ENCODE results near the gene PCYT2.

The PCYT2 gene

GRCh38 chr17:81899514-81900166 is 11.6 kb downstream of the PCYT2 start:
- H3K9ac ChIP-seq (ENCODE audit: low read length): no peak overlapping the region
- H3K27ac ChIP-seq (ENCODE audit: low read length): no peak overlapping the region
- H3K36me3 ChIP-seq (ENCODE audit: control insufficient read depth, low read depth, low read length): peaks cover 27% of the 10 kb centered on the region
- no peak overlapping the region for H3K4me3 ChIP-seq (ENCODE audit: low read length)
- peaks cover 25% of the 10 kb centered on the region for H3K27me3 ChIP-seq (ENCODE audit: control insufficient read depth, insufficient read depth, low read length)
- no peaks in the 10 kb centered on the region for H3K4me1 ChIP-seq (ENCODE audit: control insufficient read depth, low read depth, low read length)
- H3K9me3 ChIP-seq (ENCODE audit: control insufficient read depth, low read depth, low read length): no peaks in the 10 kb centered on the region

- Histone ChIP-seq H3K4me1 (ENCODE audit: control insufficient read depth, low read depth, low read length) (no peaks in the 10 kb centered on the region), H3K27me3 (ENCODE audit: control insufficient read depth, insufficient read depth, low read length) (peaks cover 25% of the 10 kb centered on the region), H3K9me3 (ENCODE audit: control insufficient read depth, low read depth, low read length) (no peaks in the 10 kb centered on the region), H3K9ac (ENCODE audit: low read length) (no peak overlapping the region), H3K4me3 (ENCODE audit: low read length) (no peak overlapping the region), H3K27ac (ENCODE audit: low read length) (no peak overlapping the region), H3K36me3 (ENCODE audit: control insufficient read depth, low read depth, low read length) (peaks cover 27% of the 10 kb centered on the region)
Observed at GRCh38 chr17:81898885-81899284, 12.3 kb downstream of the PCYT2 start.

- peaks cover 25% of the 10 kb centered on the region for H3K27me3 ChIP-seq (ENCODE audit: control insufficient read depth, insufficient read depth, low read length)
- no peak overlapping the region for H3K9ac ChIP-seq (ENCODE audit: low read length)
- peaks cover 27% of the 10 kb centered on the region for H3K36me3 ChIP-seq (ENCODE audit: control insufficient read depth, low read depth, low read length)
- no peak overlapping the region for H3K27ac ChIP-seq (ENCODE audit: low read length)
- H3K4me3 ChIP-seq (ENCODE audit: low read length): no peak overlapping the region
- no peaks in the 10 kb centered on the region for H3K9me3 ChIP-seq (ENCODE audit: control insufficient read depth, low read depth, low read length)
- H3K4me1 ChIP-seq (ENCODE audit: control insufficient read depth, low read depth, low read length): no peaks in the 10 kb centered on the region
Observed at GRCh38 chr17:81898029-81898866, 13.0 kb downstream of the PCYT2 start.

- H3K27ac ChIP-seq (ENCODE audit: low read length): no peak overlapping the region
- H3K4me3 ChIP-seq (ENCODE audit: low read length): no peak overlapping the region
- H3K9me3 ChIP-seq (ENCODE audit: control insufficient read depth, low read depth, low read length): no peaks in the 10 kb centered on the region
- H3K9ac ChIP-seq (ENCODE audit: low read length): no peak overlapping the region
- H3K4me1 ChIP-seq (ENCODE audit: control insufficient read depth, low read depth, low read length): peaks cover under 1% of the 10 kb centered on the region
- H3K36me3 ChIP-seq (ENCODE audit: control insufficient read depth, low read depth, low read length): peaks cover 27% of the 10 kb centered on the region
- H3K27me3 ChIP-seq (ENCODE audit: control insufficient read depth, insufficient read depth, low read length): no peaks in the 10 kb centered on the region
Observed at GRCh38 chr17:81895400-81895799, 15.8 kb downstream of the PCYT2 start.

GRCh38 chr17:81891303-81891552 is 20.0 kb downstream of the PCYT2 start:
- Histone ChIP-seq H3K36me3 (ENCODE audit: control insufficient read depth, low read depth, low read length) (peaks cover 44% of the 10 kb centered on the region), H3K9me3 (ENCODE audit: control insufficient read depth, low read depth, low read length) (no peaks in the 10 kb centered on the region), H3K4me1 (ENCODE audit: control insufficient read depth, low read depth, low read length) (peaks cover 4% of the 10 kb centered on the region), H3K4me3 (ENCODE audit: low read length) (peak overlapping the region; percentile 92), H3K27ac (ENCODE audit: low read length) (no peak overlapping the region), H3K27me3 (ENCODE audit: control insufficient read depth, insufficient read depth, low read length) (no peaks in the 10 kb centered on the region), H3K9ac (ENCODE audit: low read length) (peak overlapping the region; percentile 93)

- Histone ChIP-seq H3K9ac (ENCODE audit: low read length) (peak overlapping the region; percentile 93), H3K4me1 (ENCODE audit: control insufficient read depth, low read depth, low read length) (peaks cover 4% of the 10 kb centered on the region), H3K9me3 (ENCODE audit: control insufficient read depth, low read depth, low read length) (no peaks in the 10 kb centered on the region), H3K36me3 (ENCODE audit: control insufficient read depth, low read depth, low read length) (peaks cover 50% of the 10 kb centered on the region), H3K4me3 (ENCODE audit: low read length) (peak overlapping the region; percentile 92), H3K27me3 (ENCODE audit: control insufficient read depth, insufficient read depth, low read length) (no peaks in the 10 kb centered on the region), H3K27ac (ENCODE audit: low read length) (no peak overlapping the region)
Observed at GRCh38 chr17:81890447-81891302, 20.5 kb downstream of the PCYT2 start.

GRCh38 chr17:81889602-81890001 is 21.6 kb downstream of the PCYT2 start:
- Histone ChIP-seq H3K27me3 (ENCODE audit: control insufficient read depth, insufficient read depth, low read length) (no peaks in the 10 kb centered on the region), H3K36me3 (ENCODE audit: control insufficient read depth, low read depth, low read length) (peaks cover 53% of the 10 kb centered on the region), H3K9me3 (ENCODE audit: control insufficient read depth, low read depth, low read length) (no peaks in the 10 kb centered on the region), H3K27ac (ENCODE audit: low read length) (no peak overlapping the region), H3K4me1 (ENCODE audit: control insufficient read depth, low read depth, low read length) (peaks cover 4% of the 10 kb centered on the region), H3K4me3 (ENCODE audit: low read length) (no peak overlapping the region), H3K9ac (ENCODE audit: low read length) (no peak overlapping the region)

- Histone ChIP-seq H3K4me1 (ENCODE audit: control insufficient read depth, low read depth, low read length) (peaks cover 4% of the 10 kb centered on the region), H3K9me3 (ENCODE audit: control insufficient read depth, low read depth, low read length) (no peaks in the 10 kb centered on the region), H3K36me3 (ENCODE audit: control insufficient read depth, low read depth, low read length) (peaks cover 57% of the 10 kb centered on the region), H3K4me3 (ENCODE audit: low read length) (no peak overlapping the region), H3K27me3 (ENCODE audit: control insufficient read depth, insufficient read depth, low read length) (no peaks in the 10 kb centered on the region), H3K27ac (ENCODE audit: low read length) (no peak overlapping the region), H3K9ac (ENCODE audit: low read length) (no peak overlapping the region)
Observed at GRCh38 chr17:81888988-81889595, 22.1 kb downstream of the PCYT2 start.

- Histone ChIP-seq H3K9me3 (ENCODE audit: control insufficient read depth, low read depth, low read length) (no peaks in the 10 kb centered on the region), H3K4me1 (ENCODE audit: control insufficient read depth, low read depth, low read length) (peaks cover 4% of the 10 kb centered on the region), H3K4me3 (ENCODE audit: low read length) (no peak overlapping the region), H3K27me3 (ENCODE audit: control insufficient read depth, insufficient read depth, low read length) (no peaks in the 10 kb centered on the region), H3K9ac (ENCODE audit: low read length) (no peak overlapping the region), H3K36me3 (ENCODE audit: control insufficient read depth, low read depth, low read length) (peaks cover 58% of the 10 kb centered on the region), H3K27ac (ENCODE audit: low read length) (no peak overlapping the region)
Observed at GRCh38 chr17:81888105-81888987, 22.9 kb downstream of the PCYT2 start.

- Histone ChIP-seq H3K27me3 (ENCODE audit: control insufficient read depth, insufficient read depth, low read length) (no peaks in the 10 kb centered on the region), H3K9me3 (ENCODE audit: control insufficient read depth, low read depth, low read length) (no peaks in the 10 kb centered on the region), H3K4me3 (ENCODE audit: low read length) (no peak overlapping the region), H3K4me1 (ENCODE audit: control insufficient read depth, low read depth, low read length) (peaks cover 4% of the 10 kb centered on the region), H3K9ac (ENCODE audit: low read length) (no peak overlapping the region), H3K36me3 (ENCODE audit: control insufficient read depth, low read depth, low read length) (peaks cover 66% of the 10 kb centered on the region), H3K27ac (ENCODE audit: low read length) (no peak overlapping the region)
Observed at GRCh38 chr17:81885869-81886548, 25.2 kb downstream of the PCYT2 start.
